Right kidney (tissue), 1 donor: ENCODE measurements around the gene CPN2.
A peak's percentile ranks its signal among the peaks of the same experiment; 100 is the strongest.

Experiments used
- DNase-seq: peaks from one replicate; pipeline ENCODE4 v3.0.0-alpha.2; 2016

Gene CPN2

GRCh38 chr3:194312186-194312742 lies 38.9 kb downstream of the CPN2 start:
- DNase-seq: no peak

DNA sequence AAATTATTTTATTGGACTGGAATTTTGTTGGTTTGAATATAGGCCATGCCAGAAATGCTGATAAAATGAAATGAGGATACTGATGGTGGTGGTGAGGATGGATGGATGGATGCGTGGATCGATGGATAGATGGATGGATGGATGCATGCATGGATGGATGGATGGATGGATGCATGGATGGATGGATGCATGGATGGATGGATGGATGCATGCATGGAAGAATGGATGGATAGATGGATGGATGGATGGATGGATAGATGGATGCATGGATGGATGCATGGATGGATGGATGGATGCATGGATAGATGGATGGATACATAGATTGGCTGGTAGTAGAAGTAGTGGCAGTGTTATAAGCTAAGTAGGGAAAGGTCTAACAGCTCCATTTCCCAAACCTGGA lies 40.1 kb downstream of the CPN2 start:
- no peak for DNase-seq

DNA sequence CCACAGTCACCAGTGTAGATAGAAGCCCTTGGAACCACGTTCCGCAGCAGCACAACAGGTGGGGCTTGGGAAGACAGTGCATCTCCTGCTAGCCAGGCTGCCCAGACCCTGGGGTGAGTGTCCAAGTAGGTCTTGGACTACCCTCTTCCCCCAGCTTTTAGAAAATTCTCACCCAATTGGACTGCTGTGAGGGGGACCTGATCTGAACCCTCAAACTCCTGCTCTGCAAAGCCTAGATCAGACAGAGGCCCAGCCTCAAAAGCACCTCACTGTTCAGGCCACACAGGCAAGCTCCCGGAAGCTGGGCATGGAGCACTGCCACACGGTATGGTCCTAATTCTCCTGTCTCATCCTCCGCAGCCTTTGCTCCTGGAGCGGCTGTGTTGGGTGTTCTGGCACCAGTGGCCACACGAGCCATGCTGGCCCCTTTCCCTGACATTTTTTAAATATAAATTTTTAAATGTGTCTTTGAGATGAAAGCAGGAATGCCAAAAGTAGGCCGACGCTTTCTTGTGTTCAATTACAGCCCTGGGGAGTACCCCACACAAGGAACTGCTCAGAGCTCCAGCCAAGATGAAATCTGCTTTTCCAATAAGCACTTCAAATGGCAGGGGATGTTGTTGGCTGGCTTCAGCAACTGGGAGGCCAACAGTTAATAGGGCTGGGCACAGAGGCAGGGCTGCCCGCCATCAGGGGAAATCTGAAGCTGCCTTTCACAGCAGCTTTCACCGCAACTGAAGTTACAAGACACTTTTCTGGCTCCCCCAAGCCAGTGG lies 40.9 kb downstream of the CPN2 start:
- no peak for DNase-seq

GRCh38 chr3:194308601-194309449 lies 42.3 kb downstream of the CPN2 start:
- DNase-seq: no peak

DNA sequence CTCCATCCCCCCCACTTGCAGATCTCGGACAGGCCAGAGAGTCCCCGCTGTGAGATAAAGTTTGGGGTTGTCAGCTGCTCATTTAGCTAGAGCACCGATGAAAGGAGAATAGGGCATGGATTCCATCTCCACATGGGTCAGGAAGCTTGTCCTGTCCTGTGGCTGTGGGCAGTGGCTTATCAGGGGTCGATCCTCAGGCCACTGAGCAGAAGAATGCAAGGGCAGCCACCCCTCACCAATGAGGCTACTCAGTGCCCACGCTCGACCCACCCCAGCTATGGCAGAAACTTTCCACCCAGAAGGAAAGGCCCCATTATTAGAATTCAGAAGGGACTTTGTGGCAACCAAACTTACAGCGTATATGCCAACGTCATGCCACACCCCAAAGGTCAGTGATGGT lies 43.3 kb downstream of the CPN2 start:
- no peak for DNase-seq

- DNase-seq: peak; percentile 44
These were observed 44.1 kb downstream of the CPN2 start for GRCh38 chr3:194306771-194307640.

DNA sequence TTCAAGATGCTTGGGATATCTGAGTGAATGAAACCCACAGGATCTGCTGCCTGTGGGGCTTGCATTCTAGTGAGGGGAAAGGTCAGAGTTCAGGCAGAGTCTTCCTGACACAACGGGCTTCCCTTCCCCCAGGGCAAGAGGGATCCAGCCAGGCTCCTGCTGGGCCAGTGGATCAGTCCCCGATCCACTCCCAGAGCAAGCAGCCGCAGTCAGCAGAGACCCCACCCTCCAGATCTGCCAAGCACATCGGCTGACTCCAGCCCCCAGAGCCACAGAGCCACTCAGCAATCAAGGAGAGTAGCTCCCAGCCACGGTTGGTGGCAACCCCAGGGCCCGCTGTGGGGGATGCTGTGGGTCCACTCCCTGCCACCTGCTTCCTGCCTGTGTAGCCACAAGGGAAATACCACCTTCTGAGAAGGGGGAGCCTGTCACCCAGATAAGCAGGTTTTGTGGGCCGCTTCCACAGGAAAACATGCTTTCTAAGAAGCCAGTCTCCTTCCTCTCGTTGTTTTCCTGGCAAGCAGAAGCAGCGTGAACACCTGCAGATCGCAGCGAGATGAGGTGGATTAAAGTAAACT lies 44.9 kb downstream of the CPN2 start:
- peak; percentile 50 for DNase-seq

GRCh38 chr3:194305356-194306108 lies 45.6 kb downstream of the CPN2 start:
- DNase-seq: no peak

GRCh38 chr3:194304186-194304917 lies 46.8 kb downstream of the CPN2 start:
- DNase-seq: no peak

- DNase-seq: no peak
These were observed 47.4 kb downstream of the CPN2 start for GRCh38 chr3:194303749-194304148.

- no peak for DNase-seq
These were observed 49.4 kb downstream of the CPN2 start for GRCh38 chr3:194301730-194302129.

DNA sequence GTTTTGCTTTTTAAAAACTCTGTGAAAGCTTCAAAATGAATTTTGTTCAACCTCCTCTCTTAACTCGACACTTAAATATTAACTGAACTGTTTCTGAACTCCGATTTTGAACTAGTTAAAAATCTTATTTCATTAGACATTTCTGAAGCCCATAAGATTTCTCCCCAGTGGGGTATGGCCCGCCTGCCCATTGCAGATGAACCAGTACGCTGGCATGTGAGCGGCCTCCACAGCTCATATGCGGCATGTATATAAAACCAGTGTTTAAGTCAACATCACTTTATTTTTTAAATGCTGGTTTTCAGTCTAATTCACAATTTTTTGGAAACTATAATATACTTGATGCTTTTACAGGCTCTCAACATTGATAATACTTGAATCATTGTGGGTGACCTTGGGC lies 50.2 kb downstream of the CPN2 start:
- DNase-seq: no peak

DNA sequence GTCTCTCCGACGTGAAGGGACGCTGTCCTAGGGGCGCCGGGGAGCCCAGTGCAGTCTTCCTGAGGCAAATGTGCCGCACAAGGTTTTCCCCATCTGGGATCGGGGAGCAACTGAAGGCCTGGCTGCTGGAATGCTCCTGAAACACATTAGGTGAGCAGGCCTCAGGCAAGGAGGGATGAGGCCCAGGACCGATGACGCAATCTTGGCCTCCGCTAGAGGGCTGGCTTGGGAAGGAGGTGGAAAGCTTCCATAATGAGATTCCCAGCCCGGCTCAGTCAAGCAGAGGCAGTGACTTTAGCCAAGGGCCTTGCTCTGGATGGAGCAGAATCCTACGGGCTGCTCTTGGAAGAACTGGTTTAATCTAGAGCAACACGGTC lies 50.8 kb downstream of the CPN2 start:
- DNase-seq: no peak

DNA sequence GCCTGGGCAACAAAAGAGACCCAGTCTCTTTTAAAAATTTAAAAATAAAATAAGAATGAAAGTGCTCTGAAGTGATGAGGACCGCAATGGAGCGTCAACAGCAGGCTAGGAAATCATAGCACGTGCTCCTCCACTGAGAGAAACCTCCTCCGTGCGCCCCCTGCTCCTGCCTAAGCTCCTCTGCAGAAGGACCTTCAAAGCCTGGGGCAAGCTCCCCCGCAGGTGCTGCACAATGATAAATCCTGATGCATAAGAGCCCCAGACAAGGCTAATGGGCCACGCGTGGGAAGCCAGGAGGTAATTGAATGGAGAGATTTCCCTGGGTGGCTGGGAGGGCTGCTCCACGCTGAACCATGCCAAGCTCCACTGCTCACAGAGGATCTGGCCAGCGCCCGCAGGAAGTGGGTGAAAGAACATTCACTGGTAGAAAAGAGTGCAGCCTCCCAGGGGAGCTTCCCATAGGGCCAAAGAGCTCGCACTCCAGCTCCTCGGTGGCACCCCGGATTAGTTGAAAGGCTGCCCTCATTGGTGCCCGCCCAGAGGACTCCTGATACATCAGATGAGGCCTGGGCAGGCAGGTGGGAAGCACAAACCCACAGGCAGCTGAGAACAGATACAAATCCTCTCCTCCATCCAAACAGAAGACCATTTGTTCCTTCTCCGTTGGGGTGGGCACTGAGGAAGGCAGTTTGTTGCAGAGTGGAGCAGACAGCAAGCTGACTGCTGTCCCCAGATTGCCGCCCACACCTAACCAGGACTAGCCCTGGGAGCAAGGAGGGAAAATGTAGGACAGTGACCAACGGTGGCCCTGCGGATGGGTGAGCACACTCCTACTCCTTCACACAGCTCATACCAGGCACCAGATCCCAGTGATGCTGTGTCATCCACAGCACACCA lies 52.5 kb downstream of the CPN2 start:
- DNase-seq: peak; percentile 59

GRCh38 chr3:194296454-194297263 lies 54.5 kb downstream of the CPN2 start:
- DNase-seq: peak; percentile 90

GRCh38 chr3:194294895-194295214 lies 56.3 kb downstream of the CPN2 start:
- no peak for DNase-seq

DNA sequence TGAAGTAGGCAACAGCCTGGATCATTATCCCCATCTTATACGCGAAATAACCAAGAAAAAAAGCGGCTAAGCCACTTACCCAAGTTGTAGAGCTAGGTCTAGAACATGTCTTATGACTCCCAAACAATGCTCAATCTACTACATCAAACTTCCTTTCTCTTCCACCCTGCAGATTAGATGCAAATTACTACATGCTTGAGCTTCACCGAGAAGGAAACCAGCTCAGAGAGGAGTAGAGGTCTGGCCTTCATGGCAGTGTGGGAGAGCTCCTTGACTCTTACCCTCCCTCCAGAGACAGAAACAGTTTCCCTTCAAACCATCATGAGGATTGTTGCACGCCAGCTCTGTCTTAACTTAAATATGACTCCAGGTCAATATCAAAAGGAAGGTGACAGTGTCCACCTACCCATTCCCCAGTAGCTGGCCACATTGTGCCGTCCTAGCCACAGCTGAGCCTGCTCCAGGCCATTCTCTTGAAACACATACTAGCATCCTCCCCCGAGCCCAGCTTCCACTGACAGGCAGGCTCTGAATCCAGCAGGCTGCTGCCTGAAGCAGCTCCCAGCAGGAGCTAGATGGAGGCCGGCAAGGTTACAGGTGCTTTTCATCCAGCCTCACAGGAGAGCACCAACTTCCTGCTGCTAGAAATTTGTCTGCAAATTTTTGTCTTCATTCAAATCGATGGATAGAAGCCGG lies 56.8 kb downstream of the CPN2 start:
- no peak for DNase-seq
